ENCODE measurements around the gene CCDC97.

- no peak for TF ChIP-seq CTCF (IDR thresholded peaks at IDR 0.05)
- no peak for TF ChIP-seq POLR2A (IDR thresholded peaks at IDR 0.05)
- no peak for TF ChIP-seq POLR2AphosphoS5 (IDR thresholded peaks at IDR 0.05)
- TF ChIP-seq EP300 (IDR thresholded peaks at IDR 0.05) = no peak
These were observed 49.8 kb downstream of the CCDC97 start for GRCh38 chr19:41359741-41360140.

Measured in sigmoid colon (tissue), 4 donors.